ENCODE results near the gene KRTAP10-10. TPM values are rescaled to one million over a fixed set of nuclear protein-coding genes. Genes with fewer than 3 reads are reported as not detected.
"Not testable (repeated sequence)": the region's sequence is repeated elsewhere in the genome, so short reads cannot be mapped to it uniquely, and the experiment has no call there.

KRTAP10-10 gene, protein sequence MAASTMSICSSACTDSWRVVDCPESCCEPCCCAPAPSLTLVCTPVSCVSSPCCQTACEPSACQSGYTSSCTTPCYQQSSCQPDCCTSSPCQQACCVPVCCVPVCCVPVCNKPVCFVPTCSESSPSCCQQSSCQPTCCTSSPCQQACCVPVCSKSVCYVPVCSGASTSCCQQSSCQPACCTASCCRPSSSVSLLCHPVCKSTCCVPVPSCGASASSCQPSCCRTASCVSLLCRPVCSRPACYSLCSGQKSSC
- not detected for total RNA-seq

GRCh38 chr21:44637018-44637850, at the start of gene KRTAP10-10:
KRTAP10-10 (plus strand) TSS chr21:44637356; CDS start chr21:44637418, 62 bp downstream.
- no peak for DNase-seq
- no peak for ATAC-seq
- H3K27me3 ChIP-seq: peaks cover 9% of the 10 kb centered on the region in 3 donors

GRCh38 chr21:44589094-44589493, 48.1 kb upstream of the KRTAP10-10 start:
- Histone ChIP-seq H3K9me3 (no peaks in the 10 kb centered on the region), H3K27me3 (peaks cover 14 to 36% (median 23%) of the 10 kb centered on the region in 3 donors), H3K4me1 (no peaks in the 10 kb centered on the region), H3K36me3 (no peaks in the 10 kb centered on the region), H3K4me3 (no peak overlapping the region), H3K27ac (no peak overlapping the region)
- in situ Hi-C loops (cut with MboI; ENCODE audit: low sequenced_read_pairs in 4 of 4) (no loop called here), intact Hi-C loops (cut with DNase I; ENCODE audit: low total_unique reads) (no loop called here)
- ATAC-seq: no peak
- DNase-seq: no peak
- TF ChIP-seq POLR2A (IDR thresholded peaks at IDR 0.05) (no peak), CTCF (IDR thresholded peaks at IDR 0.05 in 4 of 5, conservative IDR thresholded peaks at IDR 0.05 in 1 of 5) (no peak)

More at GRCh38 chr21:44637018-44637850, at the start of gene KRTAP10-10:
- Histone ChIP-seq H3K4me3 (no peak within 1 kb of the TSS), H3K27ac (no peak within 1 kb of the TSS), H3K4me1 (no peaks in the 10 kb centered on the region), H3K36me3 (no peaks in the 10 kb centered on the region), H3K9me3 (no peaks in the 10 kb centered on the region)
- intact Hi-C loops (cut with DNase I; ENCODE audit: low total_unique reads) (no loop called here), in situ Hi-C loops (cut with MboI; ENCODE audit: low sequenced_read_pairs in 4 of 4) (no loop called here)
- TF ChIP-seq POLR2A (IDR thresholded peaks at IDR 0.05) (no peak), CTCF (IDR thresholded peaks at IDR 0.05 in 4 of 5, conservative IDR thresholded peaks at IDR 0.05 in 1 of 5) (no peak)

DNA sequence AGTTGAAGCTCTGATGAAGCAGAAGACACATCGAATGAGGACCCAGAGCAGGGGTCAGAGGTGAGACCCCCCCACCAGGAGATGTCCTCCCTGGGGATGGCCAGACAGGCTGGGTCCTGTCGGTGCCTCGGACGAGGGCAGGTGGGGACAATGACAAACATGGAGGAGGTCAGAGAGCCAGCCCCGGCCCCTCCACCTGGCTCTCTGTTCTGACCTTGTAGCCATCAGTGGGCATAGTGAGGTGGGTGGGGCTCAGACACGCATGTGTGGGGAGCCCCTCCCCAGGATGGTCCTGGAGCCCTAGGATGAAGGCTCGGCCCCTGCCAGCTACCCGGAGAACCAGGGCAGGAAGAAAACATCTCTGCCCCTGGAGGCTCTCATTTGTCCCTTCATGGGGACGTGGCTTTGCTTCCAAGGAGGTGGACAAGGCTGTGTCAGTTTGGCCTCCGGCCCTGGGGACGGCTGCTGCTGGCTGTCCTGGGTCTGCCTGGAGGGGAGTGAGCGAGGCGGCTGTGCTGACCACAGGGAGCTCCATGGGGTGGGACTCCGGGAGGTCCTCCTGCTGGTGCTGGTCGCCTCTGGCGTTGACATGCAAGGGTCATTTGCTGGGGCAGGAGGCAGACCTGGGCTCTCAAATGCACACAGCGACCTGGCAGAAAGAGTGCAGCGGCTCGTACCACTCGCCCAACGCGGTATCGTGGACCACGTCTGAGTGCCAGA, 47.4 kb upstream of the KRTAP10-10 start:
- H3K4me3 ChIP-seq: no peak overlapping the region
- in situ Hi-C loops (cut with MboI; ENCODE audit: low sequenced_read_pairs in 4 of 4): no loop called here
- DNase-seq (no peak), ATAC-seq (no peak)
- no peak overlapping the region for H3K27ac ChIP-seq
- peaks cover 19 to 38% (median 23%) of the 10 kb centered on the region in 3 donors for H3K27me3 ChIP-seq
- H3K4me1 ChIP-seq: no peaks in the 10 kb centered on the region
- TF ChIP-seq CTCF (IDR thresholded peaks at IDR 0.05 in 4 of 5, conservative IDR thresholded peaks at IDR 0.05 in 1 of 5): no peak
- no peak for TF ChIP-seq POLR2A (IDR thresholded peaks at IDR 0.05)
- intact Hi-C loops (cut with DNase I; ENCODE audit: low total_unique reads): no loop called here
- no peaks in the 10 kb centered on the region for H3K36me3 ChIP-seq
- H3K9me3 ChIP-seq: no peaks in the 10 kb centered on the region

DNA sequence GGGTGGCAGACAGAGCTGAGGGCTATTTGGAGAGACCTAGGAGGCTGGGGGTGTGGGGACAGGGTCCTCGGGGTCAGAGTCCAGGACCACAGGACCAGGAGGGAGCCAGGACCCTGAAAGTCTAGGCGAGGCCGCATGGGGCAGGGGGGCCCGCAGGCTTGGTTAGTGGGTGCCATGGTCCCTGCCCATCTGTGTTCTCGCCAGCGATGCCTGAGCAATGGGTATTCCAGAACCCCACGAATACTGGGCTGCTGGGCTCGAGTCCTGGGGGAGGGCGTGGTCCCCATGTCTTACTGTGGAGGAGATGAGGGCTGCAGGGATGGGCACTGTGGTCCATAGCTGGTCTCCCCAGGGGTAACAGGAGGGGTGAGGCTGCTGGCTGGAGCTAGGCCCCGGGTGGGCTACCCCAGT, 46.8 kb upstream of the KRTAP10-10 start:
- Histone ChIP-seq H3K9me3 (no peaks in the 10 kb centered on the region), H3K4me3 (no peak overlapping the region), H3K4me1 (no peaks in the 10 kb centered on the region), H3K36me3 (no peaks in the 10 kb centered on the region), H3K27me3 (peaks cover 19 to 37% (median 23%) of the 10 kb centered on the region in 3 donors), H3K27ac (no peak overlapping the region)
- intact Hi-C loops (cut with DNase I; ENCODE audit: low total_unique reads) (no loop called here), in situ Hi-C loops (cut with MboI; ENCODE audit: low sequenced_read_pairs in 4 of 4) (no loop called here)
- no peak for DNase-seq
- no peak for ATAC-seq
- TF ChIP-seq CTCF (IDR thresholded peaks at IDR 0.05 in 4 of 5, conservative IDR thresholded peaks at IDR 0.05 in 1 of 5) (no peak), POLR2A (IDR thresholded peaks at IDR 0.05) (no peak)

DNA sequence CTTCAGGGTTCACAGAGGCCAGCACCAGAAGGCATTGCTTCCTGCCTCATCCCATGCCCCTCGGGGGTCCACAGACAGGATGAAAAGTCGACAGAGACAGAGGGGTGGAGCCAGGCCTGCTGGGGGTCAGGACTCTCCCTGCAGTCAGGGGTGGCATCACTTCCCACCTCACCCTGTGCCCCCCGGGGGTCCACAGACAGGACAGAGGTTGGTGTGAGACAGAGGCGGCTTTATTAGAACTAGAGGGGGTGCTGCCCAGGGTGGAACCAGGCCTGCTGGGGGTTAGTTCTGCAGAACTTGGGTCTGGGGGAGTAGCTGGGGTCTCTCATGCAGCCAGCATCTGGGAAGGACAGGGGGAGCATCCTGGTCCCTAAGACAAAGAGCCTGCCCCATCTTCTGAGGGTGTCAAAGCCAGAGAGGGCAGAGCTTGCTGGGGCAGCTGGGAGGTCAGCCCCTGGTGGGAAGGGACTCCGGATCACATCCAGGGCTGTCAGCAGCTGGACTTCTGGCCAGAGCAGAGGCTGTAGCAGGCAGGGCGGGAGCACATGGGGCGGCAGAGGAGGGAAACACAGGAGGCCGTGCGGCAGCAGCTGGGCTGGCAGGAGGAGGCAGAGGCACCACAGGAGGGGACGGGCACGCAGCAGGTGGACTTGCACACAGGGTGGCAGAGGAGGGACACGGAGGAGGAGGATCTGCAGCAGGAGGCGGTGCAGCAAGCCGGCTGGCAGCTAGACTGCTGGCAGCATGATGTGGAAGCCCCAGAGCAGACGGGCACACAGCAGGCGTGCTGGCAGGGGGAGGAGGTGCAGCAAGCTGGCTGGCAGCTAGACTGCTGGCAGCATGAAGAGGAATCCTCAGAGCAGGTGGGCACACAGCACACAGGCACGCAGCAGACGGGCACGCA, 46.0 kb upstream of the KRTAP10-10 start:
- H3K27ac ChIP-seq; H3K36me3 ChIP-seq; H3K9me3 ChIP-seq; in situ Hi-C loops (cut with MboI; ENCODE audit: low sequenced_read_pairs in 4 of 4); intact Hi-C loops (cut with DNase I; ENCODE audit: low total_unique reads); DNase-seq; ATAC-seq; H3K4me1 ChIP-seq; H3K4me3 ChIP-seq: not testable (repeated sequence)
- peaks cover 19 to 35% (median 20%) of the 10 kb centered on the region in 3 donors for H3K27me3 ChIP-seq

GRCh38 chr21:44591801-44592130, 45.4 kb upstream of the KRTAP10-10 start:
- H3K36me3 ChIP-seq; H3K9me3 ChIP-seq; in situ Hi-C loops (cut with MboI; ENCODE audit: low sequenced_read_pairs in 4 of 4); H3K4me1 ChIP-seq; DNase-seq; H3K4me3 ChIP-seq; H3K27ac ChIP-seq; ATAC-seq; intact Hi-C loops (cut with DNase I; ENCODE audit: low total_unique reads): not testable (repeated sequence)
- H3K27me3 ChIP-seq: peaks cover 19 to 35% (median 20%) of the 10 kb centered on the region in 3 donors
